Skeletal muscle tissue (tissue), 4 donors: ENCODE data around the gene SPDYE2B. TPM values are rescaled to one million over a fixed set of nuclear protein-coding genes. Genes with fewer than 3 reads are reported as not detected.
"Not testable (repeated sequence)": the region's sequence is repeated elsewhere in the genome, so short reads cannot be mapped to it uniquely, and the experiment has no call there.

ENCODE experiments used
- H3K27ac ChIP-seq: one replicate; pipeline ENCODE4 v1.7.0; 2013; ENCODE audit warnings: mild to moderate bottlenecking, low read depth, low read length, inconsistent platforms
- H3K27me3 ChIP-seq, 3 donors: one replicate each; pipeline ENCODE4 v1.7.0; 2013; ENCODE audit warnings: low read length in 3 of 3; ENCODE audit not compliant: control insufficient read depth in 3 of 3, insufficient read depth in 3 of 3
- H3K36me3 ChIP-seq, 3 donors: one replicate each; pipeline ENCODE4 v1.7.0; 2013; ENCODE audit warnings: low read length in 3 of 3; ENCODE audit not compliant: control insufficient read depth in 3 of 3, insufficient read depth in 3 of 3
- H3K4me1 ChIP-seq, 3 donors: one replicate each; pipeline ENCODE4 v1.7.0; 2013; ENCODE audit warnings: low read length in 3 of 3, mild to moderate bottlenecking in 3 of 3; ENCODE audit not compliant: control insufficient read depth in 3 of 3, insufficient read depth in 3 of 3
- H3K4me3 ChIP-seq, 3 donors: one replicate each; pipeline ENCODE4 v1.7.0; 2013; ENCODE audit warnings: low read length in 3 of 3
- H3K9ac ChIP-seq, 3 donors: one replicate each; pipeline ENCODE4 v1.7.0; 2013; ENCODE audit warnings: low read length in 3 of 3, mild to moderate bottlenecking in 3 of 3, moderate library complexity in 2 of 3, low read depth in 1 of 3
- H3K9me3 ChIP-seq, 3 donors: one replicate each; pipeline ENCODE4 v1.7.0; 2013; ENCODE audit warnings: low read length in 3 of 3; ENCODE audit not compliant: control insufficient read depth in 3 of 3
- total RNA-seq: library from RNA; depleted of rRNA; stranded (reverse); fragments of >200 nt; gene quantifications from one replicate; pipeline ENCODE4 v1.2.3, GENCODE V29; 2014
- donor health status: Osteomylitis.

The SPDYE2B gene
- total RNA-seq, 1 donor from 2014 or later = not detected

- H3K27ac ChIP-seq, H3K27me3 ChIP-seq, H3K4me3 ChIP-seq, H3K36me3 ChIP-seq, H3K9me3 ChIP-seq, H3K9ac ChIP-seq: not testable (repeated sequence)
- peaks cover 3 to 14% (median 5%) of the 10 kb centered on the region in 3 donors for H3K4me1 ChIP-seq
Observed at GRCh38 chr7:102614346-102614697, 35.8 kb upstream of the SPDYE2B start.

- H3K36me3 ChIP-seq, H3K27me3 ChIP-seq, H3K4me3 ChIP-seq, H3K9me3 ChIP-seq, H3K9ac ChIP-seq, H3K27ac ChIP-seq: not testable (repeated sequence)
- H3K4me1 ChIP-seq = peaks cover 3 to 14% (median 5%) of the 10 kb centered on the region in 3 donors
Observed at GRCh38 chr7:102614873-102615272, 35.2 kb upstream of the SPDYE2B start.

GRCh38 chr7:102615930-102616329 is 34.2 kb upstream of the SPDYE2B start:
- H3K36me3 ChIP-seq, H3K4me3 ChIP-seq, H3K27ac ChIP-seq, H3K27me3 ChIP-seq, H3K9ac ChIP-seq, H3K9me3 ChIP-seq: not testable (repeated sequence)
- peaks cover 3 to 10% (median 5%) of the 10 kb centered on the region in 3 donors for H3K4me1 ChIP-seq

GRCh38 chr7:102616507-102617125 is 33.5 kb upstream of the SPDYE2B start, which contains the start of gene RASA4:
RASA4 (minus strand) TSS chr7:102616756; CDS start chr7:102616689, 67 bp downstream.
- not testable (repeated sequence) for H3K9me3 ChIP-seq, H3K27me3 ChIP-seq, H3K36me3 ChIP-seq
- peak within 1 kb of the TSS in 2 of 3 donors; percentile 54 to 62 for H3K4me3 ChIP-seq
- peaks cover 3 to 10% (median 5%) of the 10 kb centered on the region in 3 donors for H3K4me1 ChIP-seq
- peak within 1 kb of the TSS in 2 of 3 donors; percentile 50 to 54 for H3K9ac ChIP-seq
- peak within 1 kb of the TSS; percentile 56 for H3K27ac ChIP-seq

GRCh38 chr7:102618122-102618521 is 32.0 kb upstream of the SPDYE2B start:
- H3K4me3 ChIP-seq, H3K4me1 ChIP-seq, H3K27ac ChIP-seq, H3K27me3 ChIP-seq, H3K9ac ChIP-seq, H3K36me3 ChIP-seq, H3K9me3 ChIP-seq: not testable (repeated sequence)

- not testable (repeated sequence) for H3K27ac ChIP-seq, H3K9ac ChIP-seq, H3K36me3 ChIP-seq, H3K9me3 ChIP-seq, H3K4me3 ChIP-seq, H3K27me3 ChIP-seq, H3K4me1 ChIP-seq
Observed at GRCh38 chr7:102627271-102627904, 22.7 kb upstream of the SPDYE2B start.

GRCh38 chr7:102630622-102631021 is 19.5 kb upstream of the SPDYE2B start:
- not testable (repeated sequence) for H3K4me3 ChIP-seq, H3K27ac ChIP-seq, H3K4me1 ChIP-seq, H3K9ac ChIP-seq, H3K9me3 ChIP-seq, H3K27me3 ChIP-seq, H3K36me3 ChIP-seq

GRCh38 chr7:102634299-102634698 is 15.8 kb upstream of the SPDYE2B start:
- H3K9ac ChIP-seq, H3K4me1 ChIP-seq: not testable (repeated sequence)

GRCh38 chr7:102635354-102635753 is 14.8 kb upstream of the SPDYE2B start:
- H3K9ac ChIP-seq, H3K9me3 ChIP-seq, H3K27ac ChIP-seq, H3K4me1 ChIP-seq, H3K4me3 ChIP-seq, H3K27me3 ChIP-seq, H3K36me3 ChIP-seq: not testable (repeated sequence)

More at GRCh38 chr7:102634299-102634698, 15.8 kb upstream of the SPDYE2B start:
- H3K36me3 ChIP-seq, H3K9me3 ChIP-seq, H3K27ac ChIP-seq, H3K4me3 ChIP-seq, H3K27me3 ChIP-seq: not testable (repeated sequence)

GRCh38 chr7:102636956-102637355 is 13.2 kb upstream of the SPDYE2B start:
- not testable (repeated sequence) for H3K4me3 ChIP-seq, H3K9ac ChIP-seq, H3K27me3 ChIP-seq, H3K4me1 ChIP-seq, H3K27ac ChIP-seq, H3K9me3 ChIP-seq, H3K36me3 ChIP-seq
